Stimulated activated CD8-positive, alpha-beta memory T cell treated with anti-CD3 and anti-CD28 coated beads, Interleukin-2, amount 100 ng/mL, for 48 hours (primary cell): ENCODE measurements around the gene PIK3C3.
"Not testable (repeated sequence)": the region's sequence is repeated elsewhere in the genome, so short reads cannot be mapped to it uniquely, and the experiment has no call there.

Experiments used
- DNase-seq, 2 donors: peaks; one replicate each; pipeline ENCODE4 v3.0.0-alpha.2; 2020; ENCODE audit warnings: low read depth in 2 of 2

Gene PIK3C3

DNA sequence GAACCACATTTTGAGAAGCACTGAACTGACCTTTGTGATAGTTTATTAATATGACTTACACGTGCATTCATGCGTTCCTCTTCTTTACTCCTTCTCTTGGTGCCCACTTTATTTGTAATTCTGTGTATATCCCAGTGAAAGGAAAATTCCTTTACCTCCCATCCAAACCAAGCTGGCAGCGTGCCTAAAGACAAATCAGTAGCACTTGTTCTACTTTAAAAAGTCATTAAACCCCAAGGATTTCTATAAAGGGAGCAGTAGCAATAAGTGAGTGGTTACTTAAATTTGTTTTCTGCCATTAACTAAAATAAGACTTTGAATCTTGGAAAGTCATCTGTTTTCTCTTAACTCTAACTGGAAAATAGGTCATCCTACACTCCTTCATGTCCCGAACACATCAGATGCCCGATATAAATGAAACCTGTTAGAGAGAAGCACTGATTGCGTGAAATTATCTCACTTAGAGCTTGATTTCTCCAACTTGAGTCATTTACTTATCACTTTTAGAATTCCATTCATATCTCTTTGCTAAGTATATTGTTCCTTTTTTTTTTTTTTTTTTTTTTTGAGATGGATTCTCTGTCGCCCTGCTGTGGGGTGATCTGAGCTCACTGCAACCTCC is 10.7 kb downstream of the PIK3C3 start:
- no peak for DNase-seq

DNA sequence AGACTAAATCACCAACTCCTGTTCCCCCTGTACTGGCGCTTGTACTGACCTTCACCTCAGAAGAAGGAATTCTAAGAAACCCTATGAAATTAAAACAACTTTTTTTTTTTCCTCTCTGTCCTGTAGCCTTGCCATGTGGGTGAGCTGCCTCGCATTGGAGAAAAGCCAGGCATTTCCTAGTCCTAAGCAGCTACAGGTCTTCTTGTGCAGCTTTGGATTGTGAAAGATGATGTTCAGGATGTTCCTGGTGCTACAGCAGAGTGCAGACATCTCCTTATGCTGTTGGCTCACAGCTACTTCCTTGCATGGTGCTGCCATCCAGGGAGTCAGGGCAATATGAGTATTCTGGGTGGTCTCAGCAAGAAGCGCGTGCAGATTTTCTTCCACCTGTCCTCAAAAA is 11.9 kb downstream of the PIK3C3 start:
- no peak for DNase-seq

DNA sequence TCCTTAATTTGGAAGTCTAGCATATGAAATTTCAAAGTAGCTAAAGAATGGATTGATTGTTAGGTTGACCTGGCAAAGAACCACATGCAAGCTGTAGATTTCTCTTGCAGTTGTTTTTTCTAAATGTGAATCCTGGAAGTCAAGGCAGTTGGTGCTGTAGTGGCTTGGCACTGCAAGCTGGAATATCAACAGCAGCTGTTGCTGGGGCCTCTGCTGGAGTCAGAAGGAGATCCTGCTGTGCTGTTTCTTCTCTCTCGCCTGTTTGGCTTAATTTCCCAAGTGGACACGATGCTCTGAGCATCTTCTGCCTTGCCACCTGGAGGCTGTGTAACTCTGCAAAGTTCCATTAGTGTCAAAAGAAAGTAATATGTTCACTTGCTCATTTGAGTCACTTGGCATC is 12.6 kb downstream of the PIK3C3 start:
- DNase-seq: no peak

DNA sequence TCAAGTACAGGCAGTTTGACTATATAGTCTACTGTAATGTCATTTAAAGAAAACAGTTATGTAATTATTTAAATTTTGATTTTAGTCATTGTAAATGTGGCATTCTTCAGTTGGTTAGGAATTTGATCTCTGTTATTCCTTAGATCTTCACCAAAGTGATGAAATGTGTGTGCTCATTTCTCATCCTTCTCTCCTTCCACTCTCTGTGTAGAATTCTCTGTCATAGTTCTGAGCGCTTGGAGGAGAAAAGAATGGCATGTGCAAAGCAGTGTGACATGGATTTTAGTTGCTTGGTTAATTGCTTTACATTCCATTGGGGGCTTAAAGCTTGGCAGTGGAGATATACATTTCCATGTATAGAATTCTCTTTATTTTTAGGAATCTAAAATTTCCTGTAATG is 14.8 kb downstream of the PIK3C3 start:
- DNase-seq: no peak

DNA sequence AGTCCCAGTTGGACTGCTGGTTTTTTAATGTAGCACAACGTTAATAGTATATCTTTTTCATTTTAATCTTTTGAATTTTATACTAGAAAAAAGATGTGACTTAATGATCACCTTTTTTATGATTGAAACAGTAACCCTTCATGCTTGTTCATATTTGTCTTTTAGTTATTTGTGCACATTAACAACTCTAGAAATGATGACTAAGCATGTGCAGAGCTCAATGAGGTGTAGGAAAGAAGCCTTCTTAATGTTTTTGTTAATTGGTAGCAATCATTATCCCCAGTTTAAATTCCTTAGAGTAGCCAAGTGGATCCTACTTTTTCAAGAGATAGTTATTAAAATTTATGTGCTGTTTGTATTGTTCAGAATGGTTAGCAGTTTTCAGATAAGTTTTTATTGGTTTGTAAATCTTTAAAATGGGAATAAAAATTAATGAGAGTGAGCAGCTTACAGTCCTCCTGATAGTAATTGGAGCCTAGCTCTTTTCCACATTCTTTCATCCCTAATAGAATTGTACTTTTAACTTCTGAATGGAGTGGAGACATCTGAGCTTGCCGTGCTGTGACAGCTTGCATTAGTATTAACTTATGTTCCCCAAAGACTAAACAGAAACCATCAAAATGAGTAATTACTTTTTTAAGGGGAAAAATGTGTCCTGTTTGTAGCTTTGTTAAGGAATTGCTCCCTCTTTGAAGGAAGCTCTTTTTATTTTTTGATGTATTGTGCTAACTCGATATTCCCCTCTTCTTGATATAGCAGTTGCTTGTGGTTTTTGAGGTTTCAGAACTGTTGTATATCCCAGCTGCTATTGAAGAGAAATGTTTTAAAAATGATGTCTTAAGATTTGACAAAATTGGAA is 17.3 kb downstream of the PIK3C3 start:
- DNase-seq: no peak

DNA sequence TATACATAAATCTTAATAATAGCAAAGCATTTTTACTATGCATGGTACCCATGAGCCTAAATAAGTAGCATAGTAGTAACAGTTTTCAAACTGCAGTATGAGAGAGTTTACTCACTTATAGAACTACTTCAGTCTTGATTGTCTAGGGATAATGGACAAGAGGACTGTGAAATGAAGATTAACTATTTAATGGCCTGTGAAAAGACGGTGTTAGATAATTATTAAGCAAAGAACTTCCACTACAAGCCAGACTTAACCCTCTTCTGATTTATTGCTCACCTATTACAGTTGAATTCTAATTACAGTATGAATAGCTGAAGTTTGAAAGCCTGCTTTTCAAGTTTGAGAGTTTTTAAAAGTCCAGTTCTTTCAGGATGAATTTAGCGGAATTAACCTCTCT is 18.9 kb downstream of the PIK3C3 start:
- DNase-seq: no peak

DNA sequence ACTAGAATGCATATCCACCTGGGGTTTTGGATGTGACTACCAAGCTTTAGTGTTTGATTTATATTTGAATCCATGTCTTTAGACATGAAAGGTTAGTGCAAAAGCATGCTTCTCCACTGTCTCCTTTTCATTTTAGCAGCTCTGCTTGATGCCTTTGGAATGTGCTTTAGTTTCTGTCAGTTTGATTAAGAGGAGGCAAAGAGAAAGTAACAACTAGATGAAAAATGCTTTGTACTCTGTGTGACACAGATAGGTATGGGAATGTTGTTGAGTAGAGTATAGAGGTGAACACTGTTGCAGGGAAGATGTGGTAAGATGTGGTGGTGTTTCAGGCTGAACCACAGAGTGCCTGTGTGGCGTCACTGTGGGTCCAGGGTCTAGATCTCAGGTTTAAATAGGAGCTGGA is 19.8 kb downstream of the PIK3C3 start:
- DNase-seq: peak in 1 of 2 donors; percentile 5

DNA sequence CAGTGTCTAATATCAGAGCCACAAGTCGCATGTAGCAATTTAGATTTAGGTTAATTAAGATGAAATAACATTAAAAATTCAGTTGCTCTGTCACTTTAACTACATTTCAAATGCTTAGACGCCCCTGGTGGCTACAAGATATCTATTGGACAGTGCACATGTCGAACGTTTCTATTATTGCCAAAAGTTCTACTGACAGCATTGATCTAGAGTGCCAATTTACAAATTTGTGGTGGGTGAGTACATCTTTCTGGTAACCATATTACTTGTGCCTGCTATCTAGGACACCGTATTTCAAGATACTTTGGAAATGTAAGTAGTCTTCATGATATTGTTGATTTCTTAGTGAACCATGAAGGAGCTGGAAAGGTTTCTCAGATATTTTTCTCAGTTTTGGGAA is 20.2 kb downstream of the PIK3C3 start:
- no peak for DNase-seq

DNA sequence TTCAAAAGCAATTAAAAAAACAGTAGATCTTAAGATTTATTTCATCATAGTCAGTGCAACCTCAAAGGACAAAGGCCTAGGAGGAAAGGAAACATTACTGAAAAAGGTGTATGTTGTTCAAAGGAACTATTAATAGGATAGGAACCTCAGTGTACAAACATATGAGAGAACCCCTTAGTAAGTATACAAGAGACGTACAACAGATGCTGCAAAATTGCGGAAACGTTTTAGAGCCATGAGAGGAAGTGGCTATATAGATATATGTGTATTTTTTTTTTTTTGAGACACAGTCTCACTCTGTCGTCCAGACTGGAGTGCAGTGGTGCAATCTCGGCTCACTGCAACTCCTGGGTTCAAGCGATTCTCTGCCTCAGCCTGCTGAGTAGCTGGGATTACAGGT is 22.2 kb downstream of the PIK3C3 start:
- no peak for DNase-seq

DNA sequence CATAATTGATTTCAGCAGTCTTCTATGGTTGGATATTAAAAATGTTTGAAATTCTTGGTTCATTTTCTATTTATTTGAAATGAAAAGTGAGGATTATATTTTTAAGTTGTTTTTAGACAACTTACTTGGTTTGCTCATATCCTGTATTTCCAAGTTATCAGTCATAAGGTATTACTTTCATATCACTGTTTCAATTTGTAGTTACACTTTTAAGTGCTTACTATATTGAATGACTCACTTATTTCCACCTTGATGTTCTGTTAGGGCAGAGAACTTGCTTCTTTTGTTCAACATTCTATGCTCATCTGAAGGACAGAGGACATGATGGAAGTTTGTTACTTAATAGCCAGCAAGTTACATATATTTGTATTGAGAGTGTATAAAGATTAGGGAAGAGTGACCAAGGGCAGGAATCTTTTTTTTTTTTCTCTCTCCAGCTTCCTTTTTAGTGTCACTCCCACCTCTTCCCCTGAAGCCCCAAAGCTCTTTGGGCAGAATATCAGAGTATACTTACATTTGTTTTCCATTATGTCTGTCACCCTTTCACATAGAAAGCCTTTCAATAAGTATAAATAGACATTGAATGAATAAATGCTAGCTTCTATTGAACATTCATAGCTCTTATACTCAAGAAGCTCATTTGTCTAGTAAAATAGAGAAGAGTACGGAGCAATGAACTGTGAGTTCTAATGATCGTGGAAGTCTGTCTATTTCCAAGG is 28.1 kb downstream of the PIK3C3 start:
- no peak for DNase-seq

DNA sequence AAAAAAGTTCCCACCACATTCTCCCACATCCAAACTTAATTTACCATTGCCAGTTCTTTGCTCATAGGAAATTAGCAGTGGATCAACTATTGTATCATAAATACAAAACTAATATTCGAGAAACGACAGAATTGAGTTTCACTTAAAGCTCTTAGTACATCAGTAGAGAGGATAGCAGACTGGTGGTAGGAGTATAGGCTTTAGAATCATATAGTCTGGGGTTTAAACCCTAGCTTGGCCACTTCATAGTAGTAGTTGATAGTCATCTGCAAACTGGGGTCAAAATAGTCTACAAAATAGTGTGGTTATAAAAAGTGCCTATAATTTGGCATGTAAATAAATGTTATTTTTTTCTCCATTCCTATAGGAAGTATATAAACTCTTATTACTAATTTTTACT is 30.9 kb downstream of the PIK3C3 start:
- DNase-seq: no peak

DNA sequence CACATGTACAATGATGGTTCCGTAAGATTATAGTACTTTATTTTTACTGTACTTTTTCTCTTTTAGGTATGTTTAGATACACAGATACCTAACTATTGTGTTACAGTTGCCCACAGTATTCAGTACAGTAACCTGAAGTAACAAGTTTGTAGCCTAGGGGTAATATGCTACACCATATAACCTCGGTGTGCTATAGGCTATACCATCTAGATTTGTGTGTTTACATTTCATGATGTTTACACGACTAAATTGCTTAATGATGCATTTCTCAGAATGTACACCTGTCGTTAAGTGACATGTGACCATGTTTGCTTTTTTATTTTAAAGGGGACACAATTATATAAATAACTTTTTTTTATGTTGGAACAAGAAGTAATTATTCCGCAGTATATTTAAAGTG is 34.5 kb downstream of the PIK3C3 start:
- DNase-seq: no peak

DNA sequence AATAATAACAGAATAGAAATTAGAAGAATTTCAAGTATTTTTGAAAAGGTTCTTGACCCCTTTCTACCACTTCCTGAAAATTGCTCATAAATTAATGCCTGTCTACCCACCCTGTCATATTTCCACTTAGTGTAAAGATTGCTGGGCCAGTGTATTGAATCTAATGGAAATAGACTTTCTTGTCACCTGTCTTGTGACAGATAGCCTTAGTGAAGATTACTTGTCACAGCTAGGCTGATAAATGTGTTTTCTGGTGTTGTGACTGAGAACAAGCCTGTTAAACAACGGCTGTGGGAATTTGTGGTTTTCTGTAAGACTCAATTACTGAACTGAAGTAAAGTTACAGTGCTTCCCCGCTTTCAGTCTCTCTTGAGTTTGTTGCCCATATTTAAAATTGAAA is 37.0 kb downstream of the PIK3C3 start:
- DNase-seq: no peak

DNA sequence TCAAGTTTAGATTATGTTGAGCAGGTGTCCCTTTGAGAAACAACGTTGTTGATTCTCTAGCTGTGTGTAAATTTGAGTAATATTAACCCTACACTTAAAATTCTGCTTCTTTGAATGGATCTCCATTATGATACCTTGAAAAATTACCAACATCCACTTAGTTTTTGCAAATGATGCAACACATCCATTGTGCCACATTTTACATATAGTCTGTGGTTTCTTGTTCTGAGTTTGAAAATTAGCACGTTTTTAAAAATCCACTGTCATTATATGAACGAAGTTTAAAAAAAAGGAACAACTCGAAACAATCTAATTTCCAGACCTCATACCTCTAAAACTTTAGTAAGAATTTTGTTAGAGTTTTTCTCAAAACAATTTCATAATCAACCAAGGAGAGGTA is 37.7 kb downstream of the PIK3C3 start:
- DNase-seq: no peak

DNA sequence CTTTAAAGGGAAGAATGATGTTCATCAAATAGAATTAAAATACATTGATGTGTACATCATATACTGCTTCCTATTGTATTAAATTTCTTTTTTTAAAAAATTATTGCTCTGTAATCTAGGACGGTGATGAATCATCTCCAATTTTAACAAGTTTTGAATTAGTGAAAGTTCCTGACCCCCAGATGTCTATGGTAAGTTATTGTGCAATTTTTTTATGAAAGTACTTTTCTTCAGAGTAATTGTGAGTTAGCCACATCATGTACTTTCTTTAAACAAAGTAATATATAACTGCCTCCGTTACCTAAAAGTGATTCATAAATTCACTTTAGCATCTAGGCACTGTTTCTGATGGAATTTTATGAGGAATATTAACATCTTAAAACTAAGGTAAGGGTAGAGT is 38.1 kb downstream of the PIK3C3 start:
- no peak for DNase-seq

DNA sequence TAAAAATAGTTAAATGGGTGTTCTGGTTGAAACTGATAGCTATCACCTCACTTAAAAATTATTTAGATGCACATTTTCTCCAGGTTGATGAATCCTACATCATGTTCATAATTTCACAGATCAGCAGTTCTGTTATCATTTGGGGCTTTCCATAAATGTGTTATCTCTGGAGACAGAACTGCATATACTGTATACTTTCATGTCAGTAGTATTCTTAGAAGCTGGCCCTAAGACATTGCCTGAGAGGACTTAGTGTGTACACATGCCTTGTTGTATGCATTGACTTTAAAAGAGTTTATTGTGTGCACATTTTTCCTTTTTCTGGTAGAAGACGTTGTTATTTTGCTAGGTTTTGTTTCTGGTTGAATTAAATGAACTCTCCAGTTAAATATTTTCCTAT is 41.0 kb downstream of the PIK3C3 start:
- no peak for DNase-seq

DNA sequence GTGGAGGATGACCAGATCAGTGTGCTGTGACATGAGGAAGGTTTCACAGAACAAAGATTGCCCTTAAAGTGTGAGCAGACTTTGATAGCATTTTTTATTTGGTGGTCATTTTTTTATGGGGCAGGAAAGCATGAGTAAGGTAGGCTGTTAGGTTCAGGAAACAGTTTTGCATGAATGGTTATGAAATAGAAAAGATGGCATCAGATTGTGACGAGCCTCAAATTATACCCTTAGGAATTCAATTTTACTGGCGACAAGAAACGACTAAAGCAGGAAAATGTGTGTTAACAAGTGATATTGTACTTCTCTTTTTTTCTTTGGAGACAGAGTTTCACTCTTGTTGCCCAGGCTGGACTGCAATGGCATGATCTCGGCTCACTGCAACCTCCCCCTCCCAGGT is 44.7 kb downstream of the PIK3C3 start:
- no peak for DNase-seq

DNA sequence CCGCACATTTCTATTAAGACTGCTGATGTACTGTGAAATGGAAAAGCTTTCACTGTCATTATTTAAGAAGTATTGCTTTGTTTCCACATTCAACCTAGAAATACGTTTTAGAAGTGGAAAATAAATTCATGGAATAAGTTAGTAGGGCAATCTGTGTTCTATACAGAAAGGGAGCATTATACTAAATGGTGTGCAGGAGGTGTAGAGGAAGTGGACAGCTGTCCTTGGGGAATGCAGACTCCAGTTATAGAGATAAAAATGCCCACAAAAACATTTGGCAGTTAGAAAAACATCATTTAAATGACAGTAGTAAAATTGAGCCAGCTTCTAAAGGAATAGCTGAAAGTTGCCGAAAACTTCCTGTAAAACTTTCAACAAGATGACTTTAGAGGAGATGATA is 46.8 kb downstream of the PIK3C3 start:
- DNase-seq: no peak

DNA sequence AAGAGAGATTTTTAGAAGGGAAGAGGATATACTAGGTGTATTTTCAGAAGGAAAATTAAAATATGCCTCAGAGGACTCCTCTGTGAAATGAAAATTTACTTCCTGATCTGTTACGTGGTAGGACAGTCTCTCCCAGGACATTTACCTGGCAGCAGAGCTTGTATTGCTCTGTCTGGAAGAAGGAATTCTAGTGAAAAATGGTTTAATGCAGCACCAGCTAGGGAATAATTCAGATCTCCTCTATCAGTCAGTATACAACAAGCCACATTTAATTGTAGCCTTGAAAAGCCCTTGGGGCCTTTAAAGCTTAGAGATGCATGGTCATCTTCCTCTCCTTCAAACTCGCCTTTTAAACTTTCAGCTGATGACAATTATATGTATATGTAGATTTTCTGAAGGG is 49.6 kb downstream of the PIK3C3 start:
- no peak for DNase-seq

DNA sequence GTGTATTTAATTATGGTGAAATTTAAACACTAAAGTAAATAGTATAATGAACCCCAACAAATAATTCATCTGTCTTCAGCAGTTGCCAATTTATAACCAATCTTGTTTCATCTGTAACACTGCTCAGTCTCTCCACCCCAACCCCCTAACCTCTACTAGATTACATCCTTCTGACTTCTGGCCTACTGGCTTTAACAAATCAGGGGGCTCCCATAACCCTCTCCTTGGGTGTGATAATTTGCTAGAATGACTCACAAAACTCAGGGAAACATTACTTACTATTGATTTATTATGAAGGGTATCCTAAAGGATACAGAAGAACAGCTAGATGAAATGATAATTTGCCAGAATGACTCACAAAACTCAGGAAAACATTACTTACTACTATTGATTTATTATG is 50.7 kb downstream of the PIK3C3 start:
- DNase-seq: no peak

DNA sequence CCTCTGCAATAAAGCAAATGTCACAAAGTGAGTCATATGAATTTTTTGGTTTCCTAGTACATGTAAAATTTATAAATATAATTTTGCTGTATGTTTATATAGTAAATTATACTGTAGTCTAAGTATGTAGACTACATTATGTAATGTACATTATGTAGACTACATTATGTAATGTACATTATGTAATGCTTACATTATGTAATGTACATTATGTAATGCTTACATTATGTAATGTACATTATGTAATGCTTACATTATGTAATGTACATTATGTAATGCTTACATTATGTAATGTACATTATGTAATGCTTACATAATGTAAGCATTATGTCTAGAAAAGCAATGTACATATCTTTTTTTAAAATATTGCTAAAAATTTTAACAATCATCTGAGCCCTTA is 54.4 kb downstream of the PIK3C3 start:
- not testable (repeated sequence) for DNase-seq

DNA sequence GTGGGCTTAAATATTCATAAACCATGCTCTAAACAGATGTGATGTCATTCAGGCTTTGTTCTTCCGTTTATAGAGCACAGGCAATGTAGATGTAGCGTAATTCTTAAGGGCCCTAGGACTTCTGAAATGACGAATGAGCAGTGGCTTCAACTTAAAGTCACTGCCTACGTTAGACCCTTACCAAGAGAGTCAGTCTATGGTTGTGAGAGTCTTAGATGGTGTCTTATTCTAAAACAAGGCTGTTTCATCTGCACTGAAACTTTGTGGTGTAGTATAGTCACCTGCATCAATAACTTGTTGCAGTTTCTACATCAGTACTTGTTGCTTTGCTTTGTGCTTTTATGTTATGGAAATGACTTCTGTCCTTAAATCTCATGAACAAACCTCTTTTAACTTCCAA is 56.0 kb downstream of the PIK3C3 start:
- DNase-seq: no peak

DNA sequence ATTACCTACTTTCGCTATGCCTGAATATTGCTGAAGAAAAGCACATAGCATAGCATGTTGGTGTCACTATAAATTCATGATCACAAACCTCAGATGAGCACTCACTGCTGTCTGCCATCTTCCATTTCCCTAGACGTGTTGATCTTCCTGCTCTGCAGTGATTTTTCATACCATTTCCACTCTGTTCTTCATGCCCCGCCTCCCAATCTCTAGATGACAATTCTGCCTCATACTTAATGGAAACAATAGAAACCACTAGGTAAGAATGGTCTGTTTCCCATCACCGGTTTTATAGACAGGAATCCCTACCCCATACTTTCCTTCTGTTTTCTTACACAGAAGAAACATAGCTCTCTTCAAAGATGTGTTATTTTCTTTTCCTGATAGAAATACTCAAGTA is 63.8 kb downstream of the PIK3C3 start:
- no peak for DNase-seq
